GM10266 (cell line): ENCODE measurements around the gene SLC38A10.

ENCODE experiments used
- DNase-seq: peaks from one replicate; pipeline ENCODE4 v3.0.0; 2012; ENCODE audit errors: extremely low spot score
- CTCF ChIP-seq: IDR thresholded peaks from 2 replicates; pipeline ENCODE4 v1.5.1; 2012; ENCODE audit warnings: mild to moderate bottlenecking, low read depth; ENCODE audit not compliant: control insufficient read depth, insufficient read depth; ENCODE audit errors: missing control alignments

Gene SLC38A10

GRCh38 chr17:81197831-81198490, 97.1 kb downstream of the SLC38A10 start:
- no peak for TF ChIP-seq CTCF
- no peak for DNase-seq

GRCh38 chr17:81197409-81197795, 97.7 kb downstream of the SLC38A10 start:
- no peak for TF ChIP-seq CTCF
- no peak for DNase-seq

GRCh38 chr17:81196505-81197408, 98.3 kb downstream of the SLC38A10 start:
- DNase-seq: no peak
- TF ChIP-seq CTCF: no peak

- no peak for TF ChIP-seq CTCF
- DNase-seq: no peak
Measured at GRCh38 chr17:81195941-81196495, 99.1 kb downstream of the SLC38A10 start.
